Progenitor cell of endocrine pancreas (in vitro differentiated cells): ENCODE results near the gene XBP1. TPM values are rescaled to one million over a fixed set of nuclear protein-coding genes. Genes with fewer than 3 reads are reported as not detected.

Experiments
- DNase-seq: peaks from one replicate; pipeline ENCODE4 v3.0.0; 2021; ENCODE audit warnings: low spot score; ENCODE audit not compliant: unreplicated experiment
- H3K27ac Mint-ChIP-seq: 2 replicates; pipeline ENCODE4 v1.8.0; 2021; ENCODE audit warnings: mild to moderate bottlenecking, moderate library complexity, mixed read lengths
- H3K27me3 Mint-ChIP-seq: 2 replicates; pipeline ENCODE4 v1.8.0; 2021; ENCODE audit warnings: mixed read lengths
- H3K36me3 Mint-ChIP-seq: 2 replicates; pipeline ENCODE4 v1.8.0; 2022; ENCODE audit warnings: mixed read lengths; ENCODE audit not compliant: insufficient read depth
- H3K4me1 Mint-ChIP-seq: 2 replicates; pipeline ENCODE4 v1.8.0; 2021; ENCODE audit warnings: low read depth, mixed read lengths
- H3K4me3 Mint-ChIP-seq: 2 replicates; pipeline ENCODE4 v1.8.0; 2021; ENCODE audit warnings: low read depth, mild to moderate bottlenecking, moderate library complexity, mixed read lengths
- H3K9me3 Mint-ChIP-seq: 2 replicates; pipeline ENCODE4 v1.8.0; 2021; ENCODE audit warnings: low read depth, mixed read lengths
- total RNA-seq: library from RNA; stranded (reverse); gene quantifications from 2 replicates; pipeline ENCODE4 v1.2.1, GENCODE V29; 2021
- TF ChIP-seq, protein P1 (sequence below): fragments of 200-600 bp; sonication (generic); IDR thresholded peaks from one replicate; pipeline ENCODE4 v1.5.0; 2021; ENCODE audit warnings: antibody characterized with exemption, mild to moderate bottlenecking; ENCODE audit not compliant: unreplicated experiment

The XBP1 gene
- total RNA-seq, 1 donor from 2014 or later = 126 TPM

DNA sequence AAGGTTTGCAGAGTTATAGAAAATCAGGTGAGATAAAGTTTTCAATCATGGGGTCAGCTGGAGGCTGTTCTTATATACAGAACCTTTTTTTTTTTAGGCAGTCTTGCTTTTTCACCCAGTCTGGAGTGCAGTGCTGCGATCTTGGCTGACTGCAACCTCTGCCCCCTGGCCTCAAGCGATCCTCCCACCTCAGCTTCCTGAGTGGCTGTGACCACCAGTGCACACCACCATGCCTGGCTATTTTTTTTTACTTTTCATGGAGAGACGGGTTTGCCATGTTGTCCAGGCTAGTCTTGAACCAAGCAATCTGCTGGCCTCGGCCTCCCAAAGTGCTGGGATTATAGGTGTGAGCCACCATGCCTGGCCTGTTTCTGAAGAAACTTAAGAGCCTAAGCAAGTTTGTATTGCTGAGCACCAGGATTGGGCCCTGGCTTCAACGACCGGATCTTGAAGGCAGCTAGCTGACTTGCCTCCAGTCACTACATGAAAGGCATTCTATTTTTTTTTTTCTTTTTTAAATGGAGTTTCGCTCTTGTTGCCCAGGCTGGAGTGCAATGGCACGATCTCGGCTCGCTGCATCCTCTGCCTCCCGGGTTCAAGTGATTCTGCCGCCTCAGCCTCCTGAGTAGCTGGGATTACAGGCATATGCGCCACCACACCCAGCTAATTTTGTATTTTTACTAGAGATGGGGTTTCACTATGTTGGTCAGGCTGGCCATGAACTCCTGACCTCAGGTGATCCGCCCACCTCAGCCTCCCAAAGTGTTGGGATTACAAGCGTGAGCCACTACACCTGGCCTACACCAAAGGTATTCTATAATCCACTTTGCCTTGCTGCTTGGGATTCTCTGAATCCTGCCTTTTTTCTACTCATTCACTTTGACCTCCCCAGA lies 7.6 kb downstream of the XBP1 start:
- Mint-ChIP-seq H3K27ac (peak overlapping the region; percentile 83), H3K4me1 (peaks cover 9% of the 10 kb centered on the region), H3K9me3 (no peaks in the 10 kb centered on the region), H3K27me3 (no peaks in the 10 kb centered on the region), H3K36me3 (peaks cover 28% of the 10 kb centered on the region), H3K4me3 (no peak overlapping the region)
- DNase-seq = no peak
- TF ChIP-seq, protein P1, sequence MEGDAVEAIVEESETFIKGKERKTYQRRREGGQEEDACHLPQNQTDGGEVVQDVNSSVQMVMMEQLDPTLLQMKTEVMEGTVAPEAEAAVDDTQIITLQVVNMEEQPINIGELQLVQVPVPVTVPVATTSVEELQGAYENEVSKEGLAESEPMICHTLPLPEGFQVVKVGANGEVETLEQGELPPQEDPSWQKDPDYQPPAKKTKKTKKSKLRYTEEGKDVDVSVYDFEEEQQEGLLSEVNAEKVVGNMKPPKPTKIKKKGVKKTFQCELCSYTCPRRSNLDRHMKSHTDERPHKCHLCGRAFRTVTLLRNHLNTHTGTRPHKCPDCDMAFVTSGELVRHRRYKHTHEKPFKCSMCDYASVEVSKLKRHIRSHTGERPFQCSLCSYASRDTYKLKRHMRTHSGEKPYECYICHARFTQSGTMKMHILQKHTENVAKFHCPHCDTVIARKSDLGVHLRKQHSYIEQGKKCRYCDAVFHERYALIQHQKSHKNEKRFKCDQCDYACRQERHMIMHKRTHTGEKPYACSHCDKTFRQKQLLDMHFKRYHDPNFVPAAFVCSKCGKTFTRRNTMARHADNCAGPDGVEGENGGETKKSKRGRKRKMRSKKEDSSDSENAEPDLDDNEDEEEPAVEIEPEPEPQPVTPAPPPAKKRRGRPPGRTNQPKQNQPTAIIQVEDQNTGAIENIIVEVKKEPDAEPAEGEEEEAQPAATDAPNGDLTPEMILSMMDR = no peak

GRCh38 chr22:28791841-28792490 lies 8.4 kb downstream of the XBP1 start:
- no peaks in the 10 kb centered on the region for H3K27me3 Mint-ChIP-seq
- TF ChIP-seq, protein P1 = no peak
- H3K4me3 Mint-ChIP-seq = no peak overlapping the region
- peaks cover 27% of the 10 kb centered on the region for H3K36me3 Mint-ChIP-seq
- no peak for DNase-seq
- peaks cover 9% of the 10 kb centered on the region for H3K4me1 Mint-ChIP-seq
- H3K27ac Mint-ChIP-seq = no peak overlapping the region
- H3K9me3 Mint-ChIP-seq = no peaks in the 10 kb centered on the region

- DNase-seq = no peak
- TF ChIP-seq, protein P1 = no peak
- H3K4me3 Mint-ChIP-seq = no peak overlapping the region
- no peak overlapping the region for H3K27ac Mint-ChIP-seq
- peaks cover 24% of the 10 kb centered on the region for H3K36me3 Mint-ChIP-seq
- peaks cover 7% of the 10 kb centered on the region for H3K4me1 Mint-ChIP-seq
- H3K27me3 Mint-ChIP-seq = no peaks in the 10 kb centered on the region
- H3K9me3 Mint-ChIP-seq = no peaks in the 10 kb centered on the region
These were observed 9.2 kb downstream of the XBP1 start for GRCh38 chr22:28791124-28791523.

DNA sequence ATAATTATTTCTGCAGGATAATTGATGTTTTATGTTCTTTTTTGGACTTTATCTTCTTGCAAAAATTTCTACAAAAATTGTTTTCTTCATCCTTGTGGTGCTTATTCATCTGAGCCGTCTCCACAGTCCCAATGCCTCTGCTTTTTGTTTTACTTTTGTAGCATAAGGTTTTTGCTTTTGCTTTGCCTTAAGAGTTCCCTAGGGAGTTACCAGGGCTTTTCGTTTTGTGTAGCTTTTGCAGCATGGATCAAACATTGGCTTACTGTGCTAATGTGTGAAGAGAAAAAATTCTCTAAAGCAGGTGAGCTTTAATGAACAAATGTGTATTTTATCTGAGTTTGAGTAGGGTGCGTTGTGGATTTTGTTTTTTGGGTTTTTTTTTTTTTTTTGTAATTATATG lies 11.8 kb downstream of the XBP1 start:
- Mint-ChIP-seq H3K4me3 (no peak overlapping the region), H3K27me3 (no peaks in the 10 kb centered on the region), H3K9me3 (no peaks in the 10 kb centered on the region), H3K4me1 (peaks cover 16% of the 10 kb centered on the region), H3K27ac (no peak overlapping the region), H3K36me3 (peaks cover 23% of the 10 kb centered on the region)
- TF ChIP-seq, protein P1 = no peak
- no peak for DNase-seq

DNA sequence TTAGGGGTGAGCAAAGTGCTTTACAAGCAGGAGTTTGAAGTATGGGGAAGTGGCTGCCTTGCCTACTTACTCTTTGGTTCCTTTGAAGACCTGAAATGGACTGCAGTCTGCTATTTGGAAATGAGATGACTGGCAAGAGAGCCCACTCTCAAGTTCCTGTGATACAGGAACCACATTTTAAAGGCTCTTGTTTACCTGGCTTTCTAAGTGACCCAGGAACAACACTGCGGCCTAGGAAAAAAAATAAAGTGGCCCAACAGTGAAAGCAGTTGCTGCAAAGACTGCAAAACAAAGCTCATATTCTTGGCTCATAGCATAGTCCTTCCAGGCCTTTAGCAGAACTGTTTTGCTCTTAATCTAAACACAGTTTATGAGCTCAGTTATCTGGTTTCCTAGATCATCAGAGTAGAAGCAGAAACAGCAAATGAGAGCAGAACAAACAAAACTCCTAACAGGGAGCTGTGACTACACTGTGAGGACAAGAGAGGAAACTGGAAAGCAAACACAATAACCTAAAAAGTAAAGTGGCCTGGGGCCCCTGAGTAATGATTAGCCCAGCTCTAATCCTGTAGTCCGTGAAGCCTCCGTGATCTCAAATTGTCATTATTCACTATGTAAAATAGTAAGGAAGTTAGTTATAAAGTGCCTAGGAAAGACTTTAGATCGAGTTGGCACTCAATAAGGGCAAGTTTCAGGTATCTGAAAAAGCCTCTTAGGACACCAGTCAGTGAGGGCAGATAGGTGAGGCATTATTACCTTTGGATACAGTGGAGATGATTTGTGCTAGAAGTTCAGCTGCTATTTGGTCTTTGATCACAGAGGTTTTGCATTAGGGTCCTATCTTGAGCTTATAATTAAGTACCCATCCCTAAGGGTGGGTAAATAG lies 16.3 kb downstream of the XBP1 start:
- no peaks in the 10 kb centered on the region for H3K27me3 Mint-ChIP-seq
- H3K27ac Mint-ChIP-seq = peak overlapping the region; percentile 94
- H3K9me3 Mint-ChIP-seq = no peaks in the 10 kb centered on the region
- no peak for DNase-seq
- peaks cover 37% of the 10 kb centered on the region for H3K36me3 Mint-ChIP-seq
- H3K4me1 Mint-ChIP-seq = peaks cover 25% of the 10 kb centered on the region
- H3K4me3 Mint-ChIP-seq = peak overlapping the region; percentile 33
- TF ChIP-seq, protein P1 = no peak
